Keratinocyte (primary cell): ENCODE data around the gene RAP1GAP2. TPM values are rescaled to one million over a fixed set of nuclear protein-coding genes. Genes with fewer than 3 reads are reported as not detected.

Source experiments
- DNase-seq: peaks from one replicate; pipeline ENCODE4 v3.0.0-alpha.2; 2011; ENCODE audit warnings: low read depth, missing footprints, low spot score
- FAIRE-seq: peaks from 2 replicates; lab custom pipeline; 2011; peaks lifted over from hg19 to GRCh38; lab: Jason Lieb, UNC
- H2AFZ ChIP-seq: 2 replicates; pipeline ENCODE4 v1.6.0; 2012; ENCODE audit warnings: low read length, control low read depth, inconsistent platforms; ENCODE audit not compliant: control insufficient read depth
- H3K27ac ChIP-seq: 2 replicates; pipeline ENCODE4 v1.5.1; 2011; ENCODE audit warnings: low read length; ENCODE audit not compliant: control insufficient read depth, insufficient read depth
- H3K27me3 ChIP-seq: 3 replicates; pipeline ENCODE4 v1.6.0; 2011; ENCODE audit warnings: low read length; ENCODE audit not compliant: control insufficient read depth, insufficient read depth; ENCODE audit errors: extremely low read depth
- H3K36me3 ChIP-seq, 2 experiments: 2 replicates in 1 of 2; 3 replicates in 1 of 2; pipeline ENCODE4 v1.5.1; 2011; ENCODE audit warnings: low read length in 2 of 2, mild to moderate bottlenecking in 1 of 2; ENCODE audit not compliant: control insufficient read depth in 2 of 2, insufficient read depth in 2 of 2; ENCODE audit errors: extremely low read depth in 1 of 2
- H3K4me1 ChIP-seq: 3 replicates; pipeline ENCODE4 v1.5.1; 2011; ENCODE audit warnings: low read length; ENCODE audit not compliant: control insufficient read depth, insufficient read depth; ENCODE audit errors: extremely low read depth
- H3K4me2 ChIP-seq: 3 replicates; pipeline ENCODE4 v1.6.0; 2011; ENCODE audit warnings: low read depth, low read length; ENCODE audit not compliant: control insufficient read depth, insufficient read depth; ENCODE audit errors: extremely low read depth
- H3K4me3 ChIP-seq, 3 experiments: fragments of 200-600 bp in 1 of 3; sonication (generic) in 1 of 3; 2 replicates in 2 of 3; 3 replicates in 1 of 3; pipeline ENCODE4 v1.5.1; 2011 to 2016; ENCODE audit warnings: low read length in 3 of 3, mild to moderate bottlenecking in 3 of 3, control low read depth in 2 of 3, inconsistent platforms in 1 of 3, low read depth in 1 of 3, mixed read lengths in 1 of 3, mixed run types in 1 of 3, moderate library complexity in 1 of 3; ENCODE audit not compliant: control insufficient read depth in 2 of 3, insufficient read depth in 2 of 3; ENCODE audit errors: extremely low read depth in 1 of 3
- H3K79me2 ChIP-seq: 2 replicates; pipeline ENCODE4 v1.6.0; 2012; ENCODE audit warnings: low read length; ENCODE audit not compliant: control insufficient read depth, insufficient read depth
- H3K9ac ChIP-seq: 3 replicates; pipeline ENCODE4 v1.6.0; 2011; ENCODE audit warnings: low read length; ENCODE audit not compliant: control insufficient read depth, insufficient read depth; ENCODE audit errors: extremely low read depth
- H3K9me1 ChIP-seq: 3 replicates; pipeline ENCODE4 v1.6.0; 2011; ENCODE audit warnings: low read length; ENCODE audit not compliant: control insufficient read depth, insufficient read depth; ENCODE audit errors: extremely low read depth
- H3K9me3 ChIP-seq: 2 replicates; pipeline ENCODE4 v1.5.1; 2012; ENCODE audit warnings: low read depth, low read length; ENCODE audit not compliant: control insufficient read depth
- H4K20me1 ChIP-seq: 3 replicates; pipeline ENCODE4 v1.6.0; 2011; ENCODE audit warnings: low read length; ENCODE audit not compliant: control insufficient read depth, insufficient read depth; ENCODE audit errors: extremely low read depth
- CTCF ChIP-seq, 3 experiments: IDR thresholded peaks in 1 of 3; conservative IDR thresholded peaks in 1 of 3; optimal IDR thresholded peaks in 1 of 3; 2 replicates in 2 of 3; 3 replicates in 1 of 3; pipeline versions ENCODE3 to v1.5.1; 2011; ENCODE audit warnings: low read length in 3 of 3, mild to moderate bottlenecking in 3 of 3, moderate library complexity in 2 of 3, control low read depth in 1 of 3, inconsistent platforms in 1 of 3; ENCODE audit not compliant: insufficient read depth in 2 of 3; ENCODE audit errors: extremely low read depth in 1 of 3
- EZH2 ChIP-seq: IDR thresholded peaks from one replicate; pipeline ENCODE4 v1.6.1; 2012; ENCODE audit warnings: inconsistent platforms, mild to moderate bottlenecking, low read length, moderate library complexity
- dilution Hi-C: fragments of 300-500 bp; cut with MboI; formaldehyde crosslinking; loops from one replicate; pipeline ENCODE4 v1.7.0; 2020; ENCODE audit warnings: low sequenced_read_pairs; ENCODE audit not compliant: extremely low pct_ligation_motif_present
- polyA plus RNA-seq, 5 experiments: library from polyadenylated mRNA; depleted of rRNA in 3 of 5; stranded (reverse) in 3 of 5; stranded (forward) in 1 of 5; unstranded in 1 of 5; fragments of >200 nt; gene quantifications; 1 replicate in 1 of 5; 2 replicates in 3 of 5; 3 replicates in 1 of 5; pipeline versions ENCODE4 v1.2.1 to v1.2.3, GENCODE V29; 2011 to 2012; ENCODE audit warnings: missing spikeins in 2 of 5, low read depth in 1 of 5, low replicate concordance in 1 of 5

Gene RAP1GAP2
- polyA plus RNA-seq, 1 donor (not counting 4 experiments of a cell fraction or from before 2014, with no cell fraction given), result 13.6 TPM

DNA sequence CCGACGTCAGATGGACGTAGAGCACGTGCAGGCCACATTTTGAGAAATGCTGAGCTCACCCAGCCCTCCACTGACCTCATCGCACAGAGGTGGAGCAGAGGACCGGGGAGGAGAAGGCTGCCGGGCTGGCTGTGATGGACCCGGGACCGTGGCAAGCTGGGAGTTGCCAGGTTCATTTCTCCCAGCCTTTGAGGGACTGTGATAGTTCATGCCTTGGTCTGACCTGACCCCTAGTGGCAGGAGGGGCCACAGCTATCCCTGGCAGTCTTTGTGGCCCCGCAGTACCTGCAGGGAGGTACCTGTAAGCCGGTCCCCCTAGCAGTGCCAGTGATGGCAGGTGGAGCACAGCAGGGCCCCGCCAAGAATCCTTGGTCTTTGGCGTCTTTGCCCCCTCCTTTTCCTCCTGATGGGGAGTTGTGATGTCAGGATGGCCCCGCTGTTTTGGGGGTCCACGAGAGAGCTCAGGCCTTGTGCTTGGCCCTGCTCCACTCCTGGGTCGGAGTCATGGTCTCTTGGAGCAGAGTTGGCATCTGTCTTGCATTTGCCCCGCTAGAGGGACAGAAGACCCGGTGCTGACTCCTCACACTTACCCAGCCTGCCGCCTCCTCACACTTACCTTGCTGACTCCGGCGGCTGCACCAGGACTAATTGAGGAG lies 216.8 kb downstream of the RAP1GAP2 start:
- dilution Hi-C loops, result no loop called here
- no peaks in the 10 kb centered on the region for H3K27me3 ChIP-seq
- FAIRE-seq, result peak; percentile 5
- peak; percentile 62 to 85 (median 67) for TF ChIP-seq CTCF (optimal IDR thresholded peaks at IDR 0.05 in 1 of 3, IDR thresholded peaks at IDR 0.05 in 1 of 3, conservative IDR thresholded peaks at IDR 0.05 in 1 of 3; ENCODE audit: extremely low read depth in 1 of 3, insufficient read depth in 2 of 3, low read length in 3 of 3)
- no peak for TF ChIP-seq EZH2
- no peaks in the 10 kb centered on the region for H3K79me2 ChIP-seq
- no peak for DNase-seq
- no peak overlapping the region for H2AFZ ChIP-seq
- H3K4me1 ChIP-seq, result peaks cover 5% of the 10 kb centered on the region
- no peaks in the 10 kb centered on the region for H3K9me1 ChIP-seq
- no peak overlapping the region for H3K27ac ChIP-seq
- H3K36me3 ChIP-seq, result peaks cover 23 to 25% of the 10 kb centered on the region in 2 experiments
- H3K4me3 ChIP-seq, result no peak overlapping the region
- no peaks in the 10 kb centered on the region for H3K9me3 ChIP-seq
- H3K4me2 ChIP-seq, result no peak overlapping the region
- H4K20me1 ChIP-seq, result no peaks in the 10 kb centered on the region
- no peak overlapping the region for H3K9ac ChIP-seq

- Histone ChIP-seq H3K27me3 (no peaks in the 10 kb centered on the region), H4K20me1 (no peaks in the 10 kb centered on the region), H3K9me1 (no peaks in the 10 kb centered on the region), H3K36me3 (peaks cover 18 to 29% of the 10 kb centered on the region in 2 experiments), H3K4me2 (no peak overlapping the region), H3K27ac (no peak overlapping the region), H3K79me2 (no peaks in the 10 kb centered on the region), H3K9ac (no peak overlapping the region), H3K4me1 (peaks cover 5% of the 10 kb centered on the region), H3K9me3 (no peaks in the 10 kb centered on the region), H2AFZ (no peak overlapping the region), H3K4me3 (no peak overlapping the region)
- FAIRE-seq (no peak), DNase-seq (no peak)
- dilution Hi-C loops, result no loop called here
- TF ChIP-seq EZH2 (no peak), CTCF (optimal IDR thresholded peaks at IDR 0.05 in 1 of 3, IDR thresholded peaks at IDR 0.05 in 1 of 3, conservative IDR thresholded peaks at IDR 0.05 in 1 of 3; ENCODE audit: extremely low read depth in 1 of 3, insufficient read depth in 2 of 3, low read length in 3 of 3) (no peak)
These were observed 219.7 kb downstream of the RAP1GAP2 start for GRCh38 chr17:3015890-3016289.
